ENCODE measurements around the gene RAB35. TPM values are rescaled to one million over a fixed set of nuclear protein-coding genes. Genes with fewer than 3 reads are reported as not detected.
A peak's percentile ranks its signal among the peaks of the same experiment; 100 is the strongest.

RAB35 gene
- total RNA-seq, 8 experiments from 2014 or later = 21.8 to 33.2 (median 25.7) TPM

DNA sequence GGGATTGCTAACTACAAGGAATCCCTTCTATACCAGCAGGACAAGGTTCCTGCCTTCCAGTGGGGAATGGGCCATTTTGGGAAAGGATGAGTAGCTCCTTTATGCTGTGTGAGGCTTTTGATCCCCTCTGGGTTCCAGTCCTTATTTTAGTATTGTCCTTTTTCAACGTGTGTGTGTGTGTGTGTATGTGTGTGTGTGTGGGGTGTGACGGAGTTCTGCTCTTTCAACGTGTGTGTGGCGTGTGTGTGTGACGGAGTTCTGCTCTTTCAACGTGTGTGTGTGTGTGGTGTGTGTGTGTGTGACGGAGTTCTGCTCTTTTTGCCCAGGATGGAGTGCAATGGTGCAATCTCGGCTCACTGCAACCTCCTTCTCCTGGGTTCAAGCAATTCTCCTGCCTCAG is 27.4 kb downstream of the RAB35 start:
- Histone ChIP-seq H3K27ac (no peak overlapping the region), H3K4me1 (replicated peaks in 1 of 2) (peaks cover 35 to 38% of the 10 kb centered on the region in 2 donors), H3K4me3 (no peak overlapping the region)
- ATAC-seq (replicated peaks in 6 of 8) = no peak
- in situ Hi-C loops (cut with MboI; ENCODE audit: low pct_unique_long_range_greater_than_20kb in 2 of 9, low sequenced_read_pairs in 9 of 9, unreplicated experiment in 9 of 9) = loop anchor here in 1 of 9 experiments (25.0 kb wide), 2 partner anchors 102 to 277 kb away; partner anchors contain the start of gene BICDL1
- 38 to 100% methylated on average over 1 to 3 of the region's 8 CpGs; no CpG with 5 or more reads in 8 of the 10 experiments for WGBS, 10 experiments

DNA sequence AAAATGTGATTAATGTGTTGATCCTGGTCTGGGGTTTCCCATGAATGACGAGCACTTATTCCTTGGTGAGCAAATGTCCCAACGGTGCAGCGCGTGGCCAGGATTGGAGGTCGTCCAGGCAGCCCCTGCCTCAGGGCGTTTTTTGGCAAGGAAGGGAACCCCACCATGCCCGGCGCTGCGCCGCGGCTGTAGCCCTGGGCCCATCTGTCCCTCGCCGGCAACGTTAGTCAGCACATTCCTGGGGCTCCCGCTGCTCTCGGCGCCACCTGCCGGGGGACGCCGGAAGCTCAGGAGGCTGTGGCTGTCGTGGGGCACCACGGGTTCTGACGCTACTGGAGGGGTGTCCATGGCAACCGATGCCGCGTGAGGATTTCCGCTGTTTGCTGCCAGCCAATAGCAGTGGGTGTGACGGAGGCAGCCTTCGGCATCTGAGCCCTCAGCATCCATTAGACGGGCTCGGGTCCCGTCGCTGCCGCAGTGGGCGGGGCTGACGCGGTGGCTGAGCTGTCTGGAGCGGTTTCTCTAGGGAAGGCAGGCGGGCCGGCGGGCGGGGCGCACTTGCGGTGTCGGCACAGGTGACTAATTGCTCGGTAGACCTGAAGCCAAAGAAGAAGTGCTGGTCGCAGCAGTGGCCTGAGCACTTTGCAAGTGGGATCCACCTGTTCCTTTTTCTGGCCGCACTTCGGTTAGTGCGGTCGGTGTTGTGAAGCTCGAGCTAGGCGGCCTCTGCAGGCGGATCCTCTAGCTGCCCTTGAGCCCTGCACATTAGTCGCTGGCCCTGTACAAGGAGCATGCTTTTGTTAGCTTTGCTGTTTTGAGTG is 29.5 kb downstream of the RAB35 start:
- H3K4me1 ChIP-seq (replicated peaks in 1 of 2) = peaks cover 17 to 18% of the 10 kb centered on the region in 2 donors
- H3K27ac ChIP-seq = peak overlapping the region; percentile 52 to 55
- H3K4me3 ChIP-seq = peak overlapping the region; percentile 29 to 39 (median 33)
- in situ Hi-C loops (cut with MboI; ENCODE audit: low pct_unique_long_range_greater_than_20kb in 2 of 9, low sequenced_read_pairs in 9 of 9, unreplicated experiment in 9 of 9) = loop anchor here in 1 of 9 experiments (25.0 kb wide), 2 partner anchors 100 to 275 kb away; partner anchors contain the start of gene BICDL1
- ATAC-seq (replicated peaks in 6 of 8) = peak; percentile 90 to 98 (median 96)
- WGBS, 10 experiments = 0 to 12% (median 0%) methylated on average over 1 to 31 of the region's 55 CpGs; no CpG with 5 or more reads in 1 of the 10 experiments

DNA sequence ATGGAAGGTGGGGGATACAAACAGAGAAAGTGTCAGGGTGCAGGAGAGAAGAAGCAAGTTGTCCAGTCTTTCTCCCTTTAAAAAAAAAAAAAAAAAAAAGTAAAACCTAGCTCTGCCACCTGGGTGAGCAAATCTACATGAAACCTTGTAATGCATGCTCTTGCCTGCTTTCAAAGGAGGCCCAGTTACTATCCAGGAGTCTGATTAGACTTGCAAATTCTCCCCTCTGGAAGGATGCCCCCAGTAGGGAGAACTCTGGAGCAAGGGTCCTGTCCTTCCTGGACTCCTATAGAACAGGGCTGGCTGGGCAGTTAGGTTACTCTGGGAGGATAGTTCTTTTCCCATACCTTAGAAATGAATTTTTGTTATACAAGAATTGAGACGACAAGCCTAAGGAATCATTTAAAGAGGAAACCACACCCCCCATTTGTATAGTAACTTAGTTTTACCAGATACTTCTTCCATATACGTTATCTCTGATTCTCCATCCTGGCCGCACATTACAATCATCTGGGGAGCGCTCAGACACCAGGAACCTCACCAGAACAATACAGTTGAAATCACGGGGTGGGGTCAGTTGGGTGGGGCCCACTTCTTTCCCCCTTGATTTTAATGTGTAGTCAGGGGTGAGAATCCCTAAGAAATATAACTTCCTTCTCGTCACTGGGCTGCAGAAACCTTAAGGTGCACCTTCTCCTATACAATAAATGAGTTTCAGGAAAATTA is 30.5 kb downstream of the RAB35 start:
- in situ Hi-C loops (cut with MboI; ENCODE audit: low pct_unique_long_range_greater_than_20kb in 2 of 9, low sequenced_read_pairs in 9 of 9, unreplicated experiment in 9 of 9) = loop anchor here in 1 of 9 experiments (25.0 kb wide), 2 partner anchors 99 to 274 kb away; partner anchors contain the start of gene BICDL1
- Histone ChIP-seq H3K4me1 (replicated peaks in 1 of 2) (peaks cover 17 to 18% of the 10 kb centered on the region in 2 donors), H3K27ac (no peak overlapping the region), H3K4me3 (no peak overlapping the region)
- peak in 1 of 8 experiments; percentile 8 for ATAC-seq (replicated peaks in 6 of 8)
- WGBS, 10 experiments = 7 to 80% (median 33%) methylated on average over 1 to 4 of the region's 6 CpGs; no CpG with 5 or more reads in 1 of the 10 experiments

DNA sequence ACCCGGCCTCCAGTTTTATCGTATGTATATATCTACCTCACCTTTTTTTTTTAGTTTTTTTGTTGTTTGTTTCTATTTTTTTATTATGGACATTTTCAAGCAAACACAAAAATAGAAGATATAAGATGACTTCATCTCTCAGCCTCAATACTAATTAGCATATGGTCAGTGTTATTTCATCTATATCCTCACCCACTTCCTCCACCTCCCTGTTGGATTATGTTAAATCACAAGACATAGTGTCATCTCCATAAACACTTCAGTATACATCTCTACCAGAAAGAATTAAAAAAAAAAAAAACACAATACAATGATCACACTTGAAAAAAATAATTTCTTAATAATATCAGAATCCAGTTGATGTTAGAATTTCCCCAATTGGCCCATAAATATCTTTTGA is 34.9 kb downstream of the RAB35 start:
- in situ Hi-C loops (cut with MboI; ENCODE audit: low pct_unique_long_range_greater_than_20kb in 2 of 9, low sequenced_read_pairs in 9 of 9, unreplicated experiment in 9 of 9) = loop anchor here in 1 of 9 experiments (25.0 kb wide), 2 partner anchors 94 to 269 kb away; partner anchors contain the start of gene BICDL1
- ATAC-seq (replicated peaks in 6 of 8) = no peak
- Histone ChIP-seq H3K4me3 (no peak overlapping the region), H3K27ac (no peak overlapping the region), H3K4me1 (replicated peaks in 1 of 2) (peaks cover 10% of the 10 kb centered on the region in 2 donors)
- 40 to 100% (median 94%) methylated on average over 1 to 2 of the region's 2 CpGs; no CpG with 5 or more reads in 1 of the 10 experiments for WGBS, 10 experiments

DNA sequence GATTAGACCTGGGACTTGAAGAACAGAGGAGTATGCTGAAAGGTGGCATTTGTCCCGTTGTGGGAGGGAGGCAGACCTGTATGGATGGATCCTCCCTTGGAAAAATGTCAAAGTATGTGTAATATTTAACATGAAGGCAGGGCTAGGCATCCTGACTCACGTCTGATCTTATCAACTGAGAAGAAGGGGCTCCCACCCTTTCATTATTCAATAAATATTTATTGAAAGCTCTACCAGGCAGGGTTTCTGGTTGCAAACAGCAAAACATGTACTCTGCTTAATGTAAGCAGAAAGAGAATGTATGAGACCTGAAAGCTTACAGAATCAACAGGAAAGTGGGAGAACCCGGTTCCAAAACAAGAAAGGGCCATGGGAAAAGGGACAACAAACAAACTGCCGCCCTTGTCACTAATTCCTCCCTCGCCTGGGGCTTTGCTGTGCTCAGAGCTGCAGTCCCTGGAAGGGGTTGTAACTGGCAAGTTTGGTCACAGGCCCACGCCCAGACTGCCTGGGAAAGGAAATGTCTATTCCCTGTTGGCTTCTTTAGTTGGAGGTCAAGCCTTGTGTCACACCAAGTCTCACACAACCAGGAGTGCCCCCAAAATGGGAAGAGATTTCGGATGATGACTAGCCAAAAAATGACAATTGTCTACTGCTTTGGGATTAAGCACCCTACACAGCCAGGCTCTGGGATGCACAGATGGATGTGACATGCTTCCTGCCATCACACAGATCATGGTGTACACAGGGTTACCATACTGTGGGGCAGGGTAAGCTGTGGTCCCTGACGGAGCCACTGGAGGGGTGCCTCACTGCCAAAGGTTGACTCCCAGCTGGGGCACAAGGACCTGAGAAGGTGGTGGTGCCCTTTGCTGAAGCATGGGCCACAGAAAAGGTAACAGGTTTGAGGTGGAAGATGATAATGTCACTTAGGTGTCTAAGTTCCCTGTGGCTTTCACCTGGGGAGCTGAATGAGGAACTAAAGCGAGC is 36.8 kb downstream of the RAB35 start:
- in situ Hi-C loops (cut with MboI; ENCODE audit: low pct_unique_long_range_greater_than_20kb in 2 of 9, low sequenced_read_pairs in 9 of 9, unreplicated experiment in 9 of 9) = loop anchor here in 1 of 9 experiments (25.0 kb wide), 2 partner anchors 92 to 267 kb away; partner anchors contain the start of gene BICDL1
- H3K4me1 ChIP-seq (replicated peaks in 1 of 2) = no peaks in the 10 kb centered on the region
- no peak overlapping the region for H3K4me3 ChIP-seq
- ATAC-seq (replicated peaks in 6 of 8) = peak in 3 of 8 experiments; percentile 84 to 89 (median 88)
- H3K27ac ChIP-seq = no peak overlapping the region
- 0 to 88% (median 54%) methylated on average over 1 to 9 of the region's 9 CpGs; no CpG with 5 or more reads in 1 of the 10 experiments for WGBS, 10 experiments

DNA sequence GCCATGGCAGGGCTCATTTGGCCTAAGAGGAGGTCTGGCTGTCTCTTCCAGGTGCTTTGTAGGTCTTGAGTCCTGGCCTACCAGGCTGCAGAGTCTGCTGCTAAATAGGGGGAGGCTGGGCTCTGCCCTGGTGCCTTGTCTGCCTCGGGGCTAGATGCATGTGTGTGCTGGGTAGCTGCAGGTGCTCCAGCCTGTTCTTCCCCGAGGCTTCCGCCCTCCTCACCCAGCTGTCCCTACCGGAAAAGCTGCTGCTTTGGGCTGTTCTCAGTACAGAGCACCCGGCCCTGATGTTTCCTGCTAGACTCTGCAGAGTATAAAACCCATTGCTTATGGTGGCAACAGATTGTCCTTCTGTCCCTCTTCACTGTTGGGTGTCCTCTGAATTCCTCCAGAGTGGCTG is 37.7 kb downstream of the RAB35 start:
- in situ Hi-C loops (cut with MboI; ENCODE audit: low pct_unique_long_range_greater_than_20kb in 2 of 9, low sequenced_read_pairs in 9 of 9, unreplicated experiment in 9 of 9) = loop anchor here in 1 of 9 experiments (25.0 kb wide), 2 partner anchors 92 to 267 kb away; partner anchors contain the start of gene BICDL1
- peak in 3 of 8 experiments; percentile 9 to 54 (median 51) for ATAC-seq (replicated peaks in 6 of 8)
- WGBS, 10 experiments = 26 to 80% (median 58%) methylated on average over 2 to 5 of the region's 5 CpGs; no CpG with 5 or more reads in 6 of the 10 experiments
- Histone ChIP-seq H3K4me3 (no peak overlapping the region), H3K4me1 (replicated peaks in 1 of 2) (no peaks in the 10 kb centered on the region), H3K27ac (no peak overlapping the region)

DNA sequence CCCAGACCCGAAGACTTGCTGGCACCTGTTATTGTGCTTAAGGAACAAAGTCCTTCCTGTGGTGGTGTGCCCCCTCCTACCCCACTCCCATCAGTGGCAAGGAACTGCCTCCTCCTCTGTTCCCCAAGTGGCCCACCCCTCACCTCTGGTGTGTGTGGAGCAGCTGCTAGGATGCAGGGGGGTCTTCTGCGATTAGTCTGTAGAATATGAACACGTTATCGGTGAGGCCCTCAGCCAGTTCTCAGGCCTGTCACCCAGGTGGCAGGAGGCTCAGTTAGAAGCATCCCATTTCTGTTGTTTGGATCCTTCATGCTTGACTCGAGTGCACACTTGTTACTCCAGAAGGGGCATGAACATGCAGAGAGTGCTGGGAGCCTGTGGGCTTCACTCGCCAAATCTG is 39.3 kb downstream of the RAB35 start:
- in situ Hi-C loops (cut with MboI; ENCODE audit: low pct_unique_long_range_greater_than_20kb in 2 of 9, low sequenced_read_pairs in 9 of 9, unreplicated experiment in 9 of 9) = loop anchor here in 1 of 9 experiments (25.0 kb wide), 2 partner anchors 90 to 265 kb away; partner anchors contain the start of gene BICDL1
- Histone ChIP-seq H3K4me1 (replicated peaks in 1 of 2) (no peaks in the 10 kb centered on the region), H3K27ac (no peak overlapping the region), H3K4me3 (no peak overlapping the region)
- WGBS, 10 experiments = 69 to 100% (median 79%) methylated on average over 1 to 3 of the region's 6 CpGs; no CpG with 5 or more reads in 6 of the 10 experiments
- no peak for ATAC-seq (replicated peaks in 6 of 8)

DNA sequence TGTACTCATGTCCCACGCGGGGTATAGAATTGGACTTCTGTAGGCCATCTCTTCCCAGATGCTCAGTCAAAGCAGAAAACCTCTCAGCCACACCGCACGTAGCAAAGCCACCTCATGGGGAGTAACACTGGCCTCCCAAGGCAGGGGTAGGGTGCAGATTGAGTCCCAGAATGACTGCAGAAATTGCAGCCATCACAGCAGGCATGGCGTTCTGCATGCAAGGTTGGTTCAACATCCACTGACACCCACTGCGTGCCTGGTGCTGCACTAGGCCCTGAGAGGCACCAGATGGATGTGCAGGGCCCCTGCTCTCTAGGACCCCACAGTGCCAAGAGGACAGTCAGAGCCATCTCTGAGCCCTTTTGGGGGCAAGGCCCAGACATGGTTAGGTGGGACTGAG is 39.9 kb downstream of the RAB35 start:
- in situ Hi-C loops (cut with MboI; ENCODE audit: low pct_unique_long_range_greater_than_20kb in 2 of 9, low sequenced_read_pairs in 9 of 9, unreplicated experiment in 9 of 9) = loop anchor here in 1 of 9 experiments (25.0 kb wide), 2 partner anchors 89 to 264 kb away; partner anchors contain the start of gene BICDL1
- no peak for ATAC-seq (replicated peaks in 6 of 8)
- 80 to 100% (median 95%) methylated on average over 1 to 6 of the region's 6 CpGs; no CpG with 5 or more reads in 2 of the 10 experiments for WGBS, 10 experiments
- no peak overlapping the region for H3K4me3 ChIP-seq
- no peak overlapping the region for H3K27ac ChIP-seq
- no peaks in the 10 kb centered on the region for H3K4me1 ChIP-seq (replicated peaks in 1 of 2)

DNA sequence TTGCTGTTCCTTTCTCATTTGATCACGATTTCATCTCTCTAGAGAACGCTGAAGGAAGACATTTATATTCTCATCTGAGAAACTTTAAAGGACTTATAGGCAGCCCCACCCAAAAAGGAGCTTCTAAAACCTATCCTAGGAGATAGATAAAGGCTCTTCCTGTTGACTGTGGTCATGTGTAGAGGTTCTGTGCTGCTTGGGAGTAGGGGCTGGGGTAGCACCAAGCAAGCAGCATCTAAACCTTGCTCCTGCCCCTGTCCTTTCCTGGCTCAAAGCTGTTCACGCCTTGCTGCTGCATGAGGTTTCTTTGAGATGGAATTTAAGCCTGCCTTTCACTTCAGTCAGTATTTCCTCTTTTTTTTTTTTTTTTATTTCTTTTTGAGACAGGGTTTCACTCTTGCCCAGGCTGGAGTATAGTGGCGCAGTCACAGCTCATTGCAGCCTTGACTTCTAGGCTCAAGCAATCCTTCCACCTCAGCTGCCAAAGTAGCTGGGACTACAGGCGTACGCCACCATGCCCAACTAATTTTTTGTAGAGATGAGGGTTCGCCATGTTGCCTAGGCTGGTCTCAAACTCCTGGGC is 41.4 kb downstream of the RAB35 start:
- H3K4me1 ChIP-seq (replicated peaks in 1 of 2) = no peaks in the 10 kb centered on the region
- whole genome bisulfite sequencing, 10 experiments = 54 to 93% (median 80%) methylated on average over 1 to 5 of the region's 7 CpGs; no CpG with 5 or more reads in 1 of the 10 experiments
- no peak overlapping the region for H3K4me3 ChIP-seq
- no peak for ATAC-seq (replicated peaks in 6 of 8)
- in situ Hi-C loops (cut with MboI; ENCODE audit: low pct_unique_long_range_greater_than_20kb in 2 of 9, low sequenced_read_pairs in 9 of 9, unreplicated experiment in 9 of 9) = loop anchor here in 1 of 9 experiments (25.0 kb wide), 2 partner anchors 88 to 263 kb away; partner anchors contain the start of gene BICDL1
- H3K27ac ChIP-seq = no peak overlapping the region

DNA sequence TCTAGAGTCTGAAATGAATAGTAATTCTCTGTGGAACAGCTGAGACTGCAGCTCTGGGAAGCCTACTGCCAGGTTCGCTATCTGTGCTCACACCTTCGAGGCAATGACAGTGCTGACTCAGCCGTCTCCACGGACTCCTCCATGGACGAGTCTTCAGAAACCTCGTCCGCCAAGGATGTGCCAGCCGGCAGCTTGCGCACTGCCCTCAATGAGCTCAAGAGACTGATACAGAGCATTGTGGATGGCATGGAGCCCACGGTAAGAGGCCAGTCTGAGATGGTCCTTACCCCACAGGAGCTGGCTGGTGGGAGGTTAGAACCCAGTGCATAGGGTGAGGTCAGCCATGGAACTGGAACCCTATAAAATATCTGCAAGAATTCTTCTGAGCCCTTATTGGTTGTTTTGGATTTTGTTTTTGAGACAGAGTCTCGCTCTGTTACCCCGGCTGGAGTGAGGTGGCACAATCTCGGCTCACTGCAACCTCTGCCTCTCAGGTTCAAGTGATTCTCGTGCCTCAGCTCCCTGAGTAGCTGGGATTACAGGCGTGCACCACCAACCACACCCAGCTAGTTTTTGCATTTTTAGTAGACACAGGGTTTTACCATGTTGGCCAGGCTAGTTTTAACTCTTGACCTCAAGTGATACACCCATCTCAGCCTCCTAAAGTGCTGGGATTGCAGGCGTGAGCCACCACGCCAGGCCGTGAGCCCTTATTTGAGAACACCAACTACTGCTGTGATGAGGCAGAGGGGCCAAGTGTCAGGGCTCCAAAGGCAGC is 43.9 kb downstream of the RAB35 start:
- H3K27ac ChIP-seq = no peak overlapping the region
- in situ Hi-C loops (cut with MboI; ENCODE audit: low pct_unique_long_range_greater_than_20kb in 2 of 9, low sequenced_read_pairs in 9 of 9, unreplicated experiment in 9 of 9) = no loop called here
- no peak overlapping the region for H3K4me3 ChIP-seq
- WGBS, 10 experiments = 51 to 100% (median 83%) methylated on average over 1 to 11 of the region's 18 CpGs; no CpG with 5 or more reads in 3 of the 10 experiments
- H3K4me1 ChIP-seq (replicated peaks in 1 of 2) = no peaks in the 10 kb centered on the region
- ATAC-seq (replicated peaks in 6 of 8) = peak in 3 of 8 experiments; percentile 76 to 97 (median 87)
